Measurements from ENCODE around the gene SNX8.
"Not testable (repeated sequence)": the region's sequence is repeated elsewhere in the genome, so short reads cannot be mapped to it uniquely, and the experiment has no call there.

The SNX8 gene

GRCh38 chr7:2350861-2351260, 36.6 kb upstream of the SNX8 start:
- TF ChIP-seq CTCF (conservative IDR thresholded peaks at IDR 0.05; ENCODE audit: low read depth, low read length): no peak
- DNase-seq (ENCODE audit: low read depth): no peak

GRCh38 chr7:2350055-2350454, 35.8 kb upstream of the SNX8 start:
- no peak for TF ChIP-seq CTCF (conservative IDR thresholded peaks at IDR 0.05; ENCODE audit: low read depth, low read length)
- no peak for DNase-seq (ENCODE audit: low read depth)
- no peak overlapping the region for H3K4me3 ChIP-seq (ENCODE audit: low read length)

More at GRCh38 chr7:2350861-2351260, 36.6 kb upstream of the SNX8 start:
- no peak overlapping the region for H3K4me3 ChIP-seq (ENCODE audit: low read length)

- not testable (repeated sequence) for DNase-seq (ENCODE audit: low read depth); H3K4me3 ChIP-seq (ENCODE audit: low read length)
These were observed 33.3 kb upstream of the SNX8 start for GRCh38 chr7:2347351-2348063.

- no peak for TF ChIP-seq CTCF (conservative IDR thresholded peaks at IDR 0.05; ENCODE audit: low read depth, low read length)
- no peak overlapping the region for H3K4me3 ChIP-seq (ENCODE audit: low read length)
- DNase-seq (ENCODE audit: low read depth): no peak
These were observed 22.5 kb upstream of the SNX8 start for GRCh38 chr7:2336626-2337299.

- not testable (repeated sequence) for H3K4me3 ChIP-seq (ENCODE audit: low read length); DNase-seq (ENCODE audit: low read depth)
These were observed 18.5 kb upstream of the SNX8 start for GRCh38 chr7:2332606-2333231.

GRCh38 chr7:2331707-2332106, 17.5 kb upstream of the SNX8 start:
- H3K4me3 ChIP-seq (ENCODE audit: low read length): no peak overlapping the region
- TF ChIP-seq CTCF (conservative IDR thresholded peaks at IDR 0.05; ENCODE audit: low read depth, low read length): no peak
- DNase-seq (ENCODE audit: low read depth): no peak

GRCh38 chr7:2330493-2330892, 16.3 kb upstream of the SNX8 start:
- no peak for DNase-seq (ENCODE audit: low read depth)
- TF ChIP-seq CTCF (conservative IDR thresholded peaks at IDR 0.05; ENCODE audit: low read depth, low read length): no peak

GRCh38 chr7:2326951-2327350, 12.7 kb upstream of the SNX8 start:
- no peak for TF ChIP-seq CTCF (conservative IDR thresholded peaks at IDR 0.05; ENCODE audit: low read depth, low read length)
- H3K4me3 ChIP-seq (ENCODE audit: low read length): no peak overlapping the region
- no peak for DNase-seq (ENCODE audit: low read depth)

More at GRCh38 chr7:2330493-2330892, 16.3 kb upstream of the SNX8 start:
- no peak overlapping the region for H3K4me3 ChIP-seq (ENCODE audit: low read length)

All from retinal pigment epithelial cell (primary cell).